ENCODE measurements around the gene HNRNPAB.

GRCh38 chr5:178257650-178258049 is 53.3 kb downstream of the HNRNPAB start:
- TF ChIP-seq CTCF (IDR thresholded peaks at IDR 0.05) (no peak), POLR2AphosphoS5 (IDR thresholded peaks at IDR 0.05) (no peak)
